PFSK-1 (cell line): ENCODE measurements around the gene LTC4S.

Experiments
- FOXP2 ChIP-seq: optimal IDR thresholded peaks from 2 replicates; pipeline ENCODE3; 2011; ENCODE audit warnings: borderline replicate concordance, control low read depth, inconsistent platforms; ENCODE audit not compliant: insufficient read depth; ENCODE audit errors: extremely low read length, extremely low read depth
- POLR2AphosphoS5 ChIP-seq: IDR thresholded peaks from 2 replicates; pipeline ENCODE4 v1.6.1; 2012; ENCODE audit warnings: low read depth, mild to moderate bottlenecking, control low read depth, low read length, moderate library complexity
- REST ChIP-seq, 2 experiments: IDR thresholded peaks; 2 replicates each; pipeline versions ENCODE4 v1.6.1 to v1.8.0; 2011 to 2012; ENCODE audit warnings: low read depth in 2 of 2, low read length in 2 of 2, control low read depth in 1 of 2, inconsistent platforms in 1 of 2, mild to moderate bottlenecking in 1 of 2, moderate library complexity in 1 of 2; ENCODE audit not compliant: insufficient read depth in 1 of 2
- SIN3A ChIP-seq: IDR thresholded peaks from 2 replicates; pipeline ENCODE4 v1.6.1; 2012; ENCODE audit warnings: mild to moderate bottlenecking, low read length, moderate library complexity, borderline replicate concordance; ENCODE audit not compliant: insufficient read depth
- TAF1 ChIP-seq: IDR thresholded peaks from 2 replicates; pipeline ENCODE4 v1.6.1; 2012; ENCODE audit warnings: low read length, control low read depth, borderline replicate concordance; ENCODE audit not compliant: insufficient read depth

LTC4S gene

GRCh38 chr5:179776411-179776938 lies 17.3 kb upstream of the LTC4S start:
- TF ChIP-seq REST (IDR thresholded peaks at IDR 0.05; ENCODE audit: insufficient read depth in 1 of 2, low read depth in 2 of 2, low read length in 2 of 2) (no peak), TAF1 (no peak), SIN3A (no peak), FOXP2 (no peak), POLR2AphosphoS5 (no peak)

- TF ChIP-seq SIN3A (no peak), FOXP2 (no peak), TAF1 (no peak), REST (IDR thresholded peaks at IDR 0.05; ENCODE audit: insufficient read depth in 1 of 2, low read depth in 2 of 2, low read length in 2 of 2) (no peak), POLR2AphosphoS5 (no peak)
Observed at GRCh38 chr5:179777456-179777855, 16.3 kb upstream of the LTC4S start.

DNA sequence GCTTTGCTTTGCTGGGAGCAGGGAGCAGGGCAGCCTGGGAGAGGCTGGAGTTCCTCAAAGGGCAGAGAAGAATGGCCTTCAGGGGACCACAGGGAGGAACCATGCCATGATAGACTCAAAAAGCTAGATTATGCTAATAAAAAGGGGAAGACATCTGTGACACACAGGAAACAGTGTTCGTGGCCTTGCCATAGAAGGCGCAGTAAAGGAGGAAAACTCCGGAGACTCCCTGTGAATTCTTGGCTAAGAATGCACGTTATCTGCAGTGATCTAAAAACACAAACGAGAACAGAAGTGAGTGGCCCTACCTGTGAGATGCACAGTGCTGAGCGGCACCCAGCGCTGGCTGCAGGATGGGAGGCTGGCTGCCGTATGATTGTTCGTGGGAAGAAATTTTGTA lies 15.9 kb upstream of the LTC4S start:
- no peak for TF ChIP-seq FOXP2
- no peak for TF ChIP-seq POLR2AphosphoS5
- TF ChIP-seq TAF1, result no peak
- TF ChIP-seq SIN3A, result no peak
- TF ChIP-seq REST (IDR thresholded peaks at IDR 0.05; ENCODE audit: insufficient read depth in 1 of 2, low read depth in 2 of 2, low read length in 2 of 2), result no peak

GRCh38 chr5:179778591-179778990 lies 15.2 kb upstream of the LTC4S start:
- no peak for TF ChIP-seq FOXP2
- TF ChIP-seq TAF1, result no peak
- no peak for TF ChIP-seq POLR2AphosphoS5
- no peak for TF ChIP-seq REST (IDR thresholded peaks at IDR 0.05; ENCODE audit: insufficient read depth in 1 of 2, low read depth in 2 of 2, low read length in 2 of 2)
- TF ChIP-seq SIN3A, result no peak

DNA sequence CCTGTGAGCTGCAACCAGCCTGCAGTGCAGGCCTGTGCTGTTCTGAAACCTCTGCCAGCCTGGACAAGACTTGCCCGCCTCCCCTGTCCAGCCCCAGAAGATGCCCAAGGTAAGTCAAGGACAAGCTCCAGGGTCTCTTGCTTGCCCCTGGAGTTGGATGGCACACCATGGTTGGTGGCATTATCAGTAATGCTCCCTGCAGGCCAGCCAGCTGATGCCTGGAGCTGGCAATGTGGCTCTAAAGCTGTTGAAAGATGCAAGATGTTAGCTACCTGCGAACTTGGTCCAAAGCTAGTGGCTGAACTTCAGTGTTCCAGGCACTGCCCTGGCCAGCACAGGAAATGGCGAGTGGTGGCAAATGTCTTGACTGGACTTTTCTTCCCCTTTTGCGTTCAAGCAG lies 14.0 kb upstream of the LTC4S start:
- TF ChIP-seq TAF1 (no peak), FOXP2 (no peak), POLR2AphosphoS5 (no peak), SIN3A (no peak), REST (IDR thresholded peaks at IDR 0.05; ENCODE audit: insufficient read depth in 1 of 2, low read depth in 2 of 2, low read length in 2 of 2) (no peak)
